HG03039 (cell line): ENCODE data around the gene RABGGTA.

Source experiments
- ATAC-seq: cut with Tn5 transposase; IDR thresholded peaks from one replicate; pipeline ENCODE4 v1.9.1; 2021; ENCODE audit warnings: mild to moderate bottlenecking, moderate library complexity; ENCODE audit not compliant: unreplicated experiment

The RABGGTA gene

DNA sequence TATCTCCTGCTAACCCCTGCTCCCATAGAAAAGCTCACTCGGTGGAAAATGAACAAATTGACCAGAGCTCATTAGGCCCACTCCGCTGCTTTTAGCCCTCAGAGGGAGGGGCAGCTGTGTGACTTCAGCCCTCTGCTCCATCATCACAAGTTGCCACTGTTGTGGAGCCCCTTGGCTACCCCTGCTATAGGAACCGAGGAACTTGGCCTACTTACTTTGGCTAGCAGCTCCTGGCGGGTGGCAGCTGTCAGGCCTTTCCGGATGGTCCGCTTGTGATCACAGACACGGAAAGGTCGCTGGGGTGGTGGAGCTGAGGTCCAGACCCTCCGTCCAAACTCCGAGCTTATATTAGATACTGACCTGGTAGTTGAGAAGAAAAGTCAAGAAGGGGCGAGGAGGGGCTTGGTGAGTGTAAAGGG, 35.8 kb upstream of the RABGGTA start:
- no peak for ATAC-seq

DNA sequence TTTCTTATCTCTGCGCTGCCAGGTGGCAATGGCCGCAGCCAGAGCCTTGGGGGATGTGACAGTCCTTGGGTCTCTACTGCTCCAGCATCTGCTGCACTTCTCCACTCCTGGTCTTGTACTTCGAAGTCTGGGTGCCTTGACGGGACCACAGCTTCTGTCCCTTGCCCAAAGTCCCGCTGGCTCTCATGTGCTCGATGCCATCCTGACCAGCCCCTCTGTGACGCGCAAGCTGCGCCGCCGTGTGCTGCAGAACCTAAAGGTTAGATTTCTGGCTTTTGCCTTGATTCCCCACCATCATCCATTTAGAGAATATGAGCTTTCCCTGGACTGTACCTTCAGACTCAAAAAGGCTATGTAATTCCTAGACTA, 32.6 kb upstream of the RABGGTA start:
- no peak for ATAC-seq

DNA sequence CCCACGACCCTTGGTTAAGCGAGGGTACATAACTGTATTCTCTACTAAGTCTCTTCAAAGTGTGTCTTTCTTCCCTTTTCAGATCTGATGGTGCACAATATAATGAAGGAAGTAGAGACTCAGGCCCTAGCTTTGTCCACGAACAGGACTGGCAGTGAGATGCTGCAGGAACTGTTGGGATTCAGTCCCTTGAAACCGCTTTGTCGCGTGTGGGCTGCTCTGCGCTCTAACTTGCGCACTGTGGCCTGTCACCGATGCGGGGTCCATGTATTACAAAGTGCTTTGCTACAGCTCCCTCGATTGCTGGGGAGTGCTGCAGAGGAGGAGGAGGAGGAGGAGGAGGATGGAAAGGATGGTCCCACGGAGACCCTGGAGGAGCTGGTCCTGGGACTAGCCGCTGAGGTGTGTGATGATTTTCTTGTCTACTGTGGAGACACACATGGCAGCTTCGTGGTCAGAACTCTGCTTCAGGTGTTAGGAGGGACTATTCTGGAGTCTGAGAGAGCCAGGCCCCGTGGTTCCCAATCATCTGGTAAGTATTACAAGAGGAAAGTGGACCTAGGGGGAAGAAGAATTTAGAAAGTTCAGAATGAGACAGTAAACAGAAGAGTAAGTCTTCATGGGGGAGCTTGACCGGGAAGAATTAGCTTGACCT, 29.1 kb upstream of the RABGGTA start:
- ATAC-seq = no peak

DNA sequence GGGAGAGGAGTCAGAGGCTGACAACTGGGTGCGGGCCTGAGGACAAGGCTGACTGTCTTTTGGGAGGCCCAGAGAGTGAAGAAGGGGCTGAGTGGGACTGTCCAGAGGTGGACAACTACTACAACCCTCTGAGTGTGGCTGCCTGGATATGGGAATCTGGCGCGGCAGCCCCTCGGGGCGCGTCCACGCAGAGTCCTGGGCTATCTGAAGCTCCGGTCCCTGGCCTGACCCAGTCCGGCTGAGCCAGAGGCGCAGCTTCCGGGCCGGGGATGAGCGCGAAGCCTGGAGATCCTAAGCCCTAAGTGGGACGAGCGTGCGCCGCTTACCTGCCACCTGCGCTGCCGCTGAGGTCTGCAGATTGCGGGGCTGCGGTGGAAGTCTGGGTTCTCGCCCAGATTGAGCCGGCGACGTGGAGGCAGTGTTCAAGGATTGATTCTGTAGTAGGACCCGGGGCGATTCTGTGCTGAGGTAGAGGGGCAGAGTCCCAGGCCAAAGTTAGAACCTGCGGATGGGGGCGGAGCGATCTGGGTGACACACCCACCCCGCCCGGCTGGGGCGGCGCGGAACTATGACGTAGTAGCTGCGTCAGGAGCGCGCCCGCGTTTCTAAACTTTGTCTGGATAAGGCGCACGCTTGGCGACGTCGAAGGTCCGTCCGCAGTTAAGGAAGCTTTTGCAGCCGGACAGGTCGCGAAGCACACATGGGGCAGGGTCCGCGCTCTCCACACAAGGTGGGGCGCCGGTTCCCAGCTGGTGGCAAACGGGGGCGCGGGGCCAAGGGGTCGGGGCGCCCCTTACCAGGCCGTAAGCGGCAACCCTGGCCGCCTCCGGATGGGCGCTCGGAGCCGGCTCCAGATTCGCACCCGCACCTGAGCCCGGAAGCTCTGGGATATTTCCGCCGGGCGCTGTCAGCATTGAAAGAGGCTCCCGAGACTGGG, 28.1 kb upstream of the RABGGTA start, which contains the start of the genes DHRS1 and NOP9:
Gene DHRS1, minus strand, starts transcription at position 526 of the 937 bp plus-strand sequence. CDS start 674 bp downstream, outside the sequence.
Gene NOP9, plus strand, starts transcription at position 596 of the 937 bp plus-strand sequence. Its CDS starts 105 bp downstream, at position 701.
- peak; percentile 59 for ATAC-seq

DNA sequence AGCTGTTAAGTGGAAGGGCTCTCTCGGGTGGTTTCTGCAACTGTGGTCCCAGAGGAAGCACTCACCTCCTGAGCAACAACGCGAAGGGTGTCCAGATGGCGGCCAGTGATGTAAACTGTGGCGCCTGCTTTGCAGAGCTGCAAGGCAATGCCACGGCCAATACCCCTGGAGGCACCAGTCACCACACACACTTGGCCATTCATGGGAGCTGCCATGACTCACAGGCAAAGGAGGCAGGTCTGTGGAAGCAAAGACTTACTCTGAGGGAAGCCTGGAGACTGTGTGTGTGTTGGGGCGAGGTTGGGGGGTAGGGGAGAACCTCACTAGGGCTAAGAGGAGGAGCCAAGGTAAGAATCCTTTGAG, 27.5 kb upstream of the RABGGTA start:
- no peak for ATAC-seq

DNA sequence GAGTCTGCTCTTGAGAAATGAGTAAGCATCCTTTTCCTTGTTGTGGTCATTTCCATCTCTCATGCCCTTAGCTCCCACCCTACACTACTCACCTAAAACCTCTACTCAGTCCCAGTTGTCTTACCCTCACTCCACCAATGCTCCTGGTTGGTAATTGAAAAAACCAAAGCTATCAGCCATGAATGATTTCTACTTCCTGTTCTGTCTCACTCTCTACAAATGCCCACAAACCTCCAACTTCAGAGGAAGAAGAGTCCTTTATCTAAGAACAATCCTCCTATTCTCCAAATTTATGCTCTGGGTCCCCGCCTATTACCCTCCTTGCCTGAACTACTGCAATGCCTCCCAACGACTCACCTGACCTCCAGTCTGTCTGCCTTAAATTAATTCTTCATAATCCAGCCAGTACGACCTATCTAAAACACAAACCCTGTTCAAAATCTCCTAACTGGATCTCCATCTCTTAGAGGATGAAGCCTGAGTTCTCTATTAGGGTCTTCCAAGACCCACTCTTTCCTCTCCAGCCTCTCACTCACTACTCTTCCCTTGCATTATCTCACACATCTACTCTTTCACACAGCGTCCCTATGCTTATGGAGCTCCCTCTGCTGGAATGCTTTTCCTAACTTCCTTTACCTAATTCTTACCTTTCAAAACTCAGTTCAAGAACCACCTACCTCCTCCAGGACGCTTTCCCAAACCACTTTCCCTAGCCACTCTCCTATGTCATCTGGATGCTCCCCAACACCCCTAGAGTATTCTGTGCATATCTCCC, 26.0 kb upstream of the RABGGTA start:
- ATAC-seq = no peak

DNA sequence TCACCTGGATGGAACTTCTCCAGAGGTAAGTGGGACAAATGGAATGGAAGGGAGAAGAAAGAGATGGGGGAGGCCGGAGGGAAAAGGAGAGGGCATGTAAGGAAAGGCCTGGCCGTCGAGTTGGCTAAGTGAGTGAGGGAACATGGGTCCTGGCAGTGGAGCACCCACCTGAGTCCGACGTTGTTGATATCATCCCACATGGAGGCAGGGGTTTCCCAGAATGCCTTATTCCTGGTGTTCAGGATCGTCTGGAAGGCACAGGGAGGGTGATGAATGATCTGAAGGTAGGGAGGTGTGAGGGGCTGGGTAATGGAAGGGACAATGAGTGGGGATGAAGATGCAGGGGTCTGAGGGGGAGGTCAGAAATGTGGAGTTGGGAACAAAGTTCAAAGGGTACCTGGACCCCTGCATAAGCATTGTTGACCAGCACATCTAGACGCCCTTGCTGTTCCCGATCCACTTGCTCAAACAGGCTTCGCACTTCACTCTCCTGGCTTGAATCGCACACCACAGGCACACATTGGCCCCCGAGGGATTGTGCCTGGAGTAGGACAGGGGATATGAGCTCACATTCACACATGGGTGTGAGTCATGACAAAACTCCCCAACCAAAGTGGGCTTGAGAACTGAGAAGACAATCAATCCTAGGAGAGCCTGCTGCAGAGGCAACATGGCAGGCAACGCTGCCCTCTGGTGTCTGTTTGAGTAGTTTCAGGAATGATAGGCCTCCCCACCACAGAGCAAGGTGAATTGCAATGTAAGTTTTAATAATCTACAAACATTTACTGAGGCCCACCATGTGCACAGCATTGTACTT, 25.2 kb upstream of the RABGGTA start:
- no peak for ATAC-seq

DNA sequence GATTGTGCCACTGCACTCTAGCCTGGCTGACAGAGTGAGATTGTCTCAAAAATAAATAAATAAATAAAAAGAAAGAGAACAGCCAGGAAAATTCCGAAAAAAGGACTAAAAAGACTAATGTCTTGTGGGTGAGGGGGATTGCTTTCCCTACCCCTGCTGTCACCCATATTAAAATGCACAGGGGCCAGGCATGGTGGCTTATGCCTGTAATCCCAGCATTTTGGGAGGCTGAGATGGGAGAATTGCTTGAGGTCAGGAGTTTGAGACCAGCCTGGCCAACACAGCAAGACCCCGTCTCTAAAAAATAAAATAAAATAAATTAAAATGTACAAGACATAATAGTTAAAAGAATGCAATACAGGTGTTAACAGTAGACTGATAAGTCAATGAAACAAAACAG, 22.1 kb upstream of the RABGGTA start:
- no peak for ATAC-seq

DNA sequence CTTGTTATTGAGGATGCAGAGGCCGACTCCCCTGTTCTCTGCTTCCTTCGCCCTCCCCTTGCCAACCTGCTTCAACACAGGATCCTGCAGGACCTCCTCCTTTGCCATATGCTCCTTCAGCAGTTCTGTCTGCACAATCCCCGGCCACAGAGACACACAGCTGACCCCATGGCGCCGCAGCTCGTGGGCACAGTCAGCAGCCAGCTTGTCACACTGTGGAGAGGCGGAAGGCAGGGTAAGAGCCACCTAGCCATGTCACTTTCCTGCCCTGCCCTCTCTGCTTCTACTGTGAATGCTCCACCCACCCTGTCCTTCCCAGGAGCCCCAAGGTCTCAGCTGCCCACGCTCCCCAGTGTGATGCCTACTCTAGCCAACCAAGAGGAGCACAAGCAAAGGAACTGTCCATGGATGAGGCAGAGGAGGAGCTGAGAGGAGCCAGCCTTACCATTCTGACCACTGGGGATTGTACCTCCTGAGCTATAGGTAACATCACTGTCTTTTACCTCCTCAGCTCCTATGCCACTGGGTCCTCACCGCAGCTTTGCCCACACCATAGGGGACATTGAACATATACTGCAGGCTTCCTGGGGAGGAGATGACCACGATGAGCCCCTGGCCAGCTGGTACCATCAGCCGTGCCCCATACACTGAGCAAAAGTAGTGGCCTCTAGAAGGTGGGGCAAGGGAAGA, 20.9 kb upstream of the RABGGTA start:
- ATAC-seq = no peak

DNA sequence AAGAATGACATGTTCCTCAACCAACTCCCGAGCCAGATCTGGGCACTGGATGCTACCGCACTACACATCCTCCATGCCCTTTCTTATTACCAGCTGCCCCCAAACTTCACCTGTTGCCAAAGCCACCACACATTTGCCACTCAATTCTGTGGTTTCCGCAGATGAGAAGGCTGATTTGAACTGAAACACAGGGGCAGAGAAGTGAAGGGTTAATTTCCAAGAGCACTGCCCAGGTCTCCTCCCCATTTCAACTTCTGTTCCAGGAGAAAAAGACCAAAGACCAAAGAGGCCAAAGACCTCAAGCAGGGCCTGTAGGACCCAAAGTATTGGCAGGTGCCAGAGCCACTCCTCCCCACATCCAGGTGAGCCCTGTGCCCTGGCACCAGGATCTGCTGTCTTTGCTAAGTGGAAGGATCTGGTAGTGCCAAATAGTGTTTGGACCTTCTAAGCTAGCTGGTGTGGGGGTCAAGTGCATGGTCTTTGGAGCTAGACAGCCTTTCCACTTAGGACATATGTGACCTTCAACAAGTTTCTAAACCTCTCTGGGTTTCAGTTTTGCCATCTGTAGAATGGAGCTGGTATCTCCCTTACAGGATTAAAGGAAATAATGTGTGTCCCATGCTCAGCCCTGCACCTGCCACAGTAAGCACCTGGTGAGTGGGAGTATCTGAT, 20.2 kb upstream of the RABGGTA start:
- ATAC-seq = no peak

DNA sequence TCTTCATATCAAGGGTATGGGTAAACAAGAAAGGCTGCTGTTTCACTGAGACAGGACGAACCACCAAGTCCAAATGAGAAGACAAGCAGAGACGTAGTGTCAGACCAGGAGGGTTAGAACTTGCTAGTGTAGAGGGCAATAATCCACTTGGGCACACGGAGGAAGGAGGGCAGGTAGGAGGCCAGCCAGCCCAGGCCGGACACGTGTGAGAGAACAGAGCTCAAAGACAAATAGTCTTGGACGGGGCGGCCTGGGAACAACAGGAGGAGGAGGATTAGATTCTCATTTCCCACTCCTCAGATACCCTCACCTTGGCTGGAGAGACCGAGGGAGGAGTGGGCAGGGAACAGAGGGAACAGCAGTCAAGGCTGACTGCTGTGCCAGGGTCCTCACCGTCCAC, 19.3 kb upstream of the RABGGTA start:
- no peak for ATAC-seq

DNA sequence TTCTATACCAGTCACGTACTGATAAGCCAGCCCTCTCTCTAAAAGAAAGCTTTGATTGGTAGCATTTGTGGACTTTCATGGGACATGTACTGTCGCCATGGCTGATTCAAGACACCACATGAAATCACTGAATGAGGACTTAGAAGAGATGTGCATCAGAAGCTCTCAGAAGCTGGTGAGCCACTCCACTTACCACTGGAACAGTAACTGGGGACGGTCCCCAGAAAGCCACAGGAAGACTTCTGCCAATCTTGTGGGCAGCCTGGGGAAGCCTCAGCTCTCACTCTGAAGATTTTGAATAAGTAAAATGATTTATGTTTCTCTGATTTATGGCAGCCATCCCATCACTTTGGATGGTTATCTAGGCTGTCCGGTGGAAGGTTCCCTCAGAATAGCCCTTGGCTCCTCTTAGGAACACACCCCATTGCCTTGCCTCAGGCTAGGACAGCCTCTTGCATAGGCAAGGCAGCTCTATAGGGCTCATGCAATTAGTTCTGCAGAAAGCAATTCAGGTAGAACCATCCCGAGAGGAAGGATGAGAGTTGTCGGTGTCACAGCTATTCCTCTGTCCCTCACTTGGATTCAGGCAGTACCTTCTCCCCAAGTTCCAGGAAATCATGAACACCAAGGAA, 18.4 kb upstream of the RABGGTA start:
- ATAC-seq = no peak

DNA sequence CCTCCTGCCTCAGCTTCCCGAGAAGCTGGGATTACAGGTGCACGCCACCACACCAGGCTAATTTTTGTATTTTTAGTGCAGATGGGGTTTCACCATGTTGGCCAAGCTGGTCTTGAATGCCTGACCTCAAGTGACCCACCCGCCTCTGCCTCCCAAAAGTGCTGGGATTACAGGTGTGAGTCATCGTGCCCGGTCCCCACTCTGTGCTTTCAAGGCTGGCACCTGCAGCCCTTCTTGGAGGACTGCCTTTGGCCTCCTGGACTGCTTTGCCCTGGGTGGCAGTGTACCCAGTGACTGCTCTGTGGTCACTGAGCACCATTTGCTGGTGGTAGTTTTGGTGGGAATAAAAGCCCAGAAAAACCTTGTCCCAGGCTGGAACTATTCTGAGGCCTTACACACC, 15.6 kb upstream of the RABGGTA start:
- ATAC-seq = no peak

DNA sequence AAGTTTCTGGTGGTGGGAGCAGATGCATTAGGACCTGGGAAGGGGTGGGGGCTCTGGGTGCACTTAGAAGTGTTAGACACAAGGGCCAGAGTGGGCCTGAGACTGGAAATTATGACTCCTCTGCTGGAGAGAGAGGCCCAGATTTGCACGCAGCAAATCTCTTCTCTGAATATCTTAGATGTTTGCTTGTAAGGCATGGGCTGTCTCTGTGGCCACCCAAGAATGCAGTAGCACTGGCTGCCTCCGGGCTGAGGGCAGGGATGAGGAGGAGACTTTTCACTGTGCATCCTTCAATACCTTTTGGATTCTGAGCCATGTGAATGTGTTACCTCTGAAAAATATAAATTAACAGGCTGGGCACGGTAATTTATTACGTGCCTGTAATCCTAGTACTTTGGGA, 14.0 kb upstream of the RABGGTA start:
- ATAC-seq = no peak

DNA sequence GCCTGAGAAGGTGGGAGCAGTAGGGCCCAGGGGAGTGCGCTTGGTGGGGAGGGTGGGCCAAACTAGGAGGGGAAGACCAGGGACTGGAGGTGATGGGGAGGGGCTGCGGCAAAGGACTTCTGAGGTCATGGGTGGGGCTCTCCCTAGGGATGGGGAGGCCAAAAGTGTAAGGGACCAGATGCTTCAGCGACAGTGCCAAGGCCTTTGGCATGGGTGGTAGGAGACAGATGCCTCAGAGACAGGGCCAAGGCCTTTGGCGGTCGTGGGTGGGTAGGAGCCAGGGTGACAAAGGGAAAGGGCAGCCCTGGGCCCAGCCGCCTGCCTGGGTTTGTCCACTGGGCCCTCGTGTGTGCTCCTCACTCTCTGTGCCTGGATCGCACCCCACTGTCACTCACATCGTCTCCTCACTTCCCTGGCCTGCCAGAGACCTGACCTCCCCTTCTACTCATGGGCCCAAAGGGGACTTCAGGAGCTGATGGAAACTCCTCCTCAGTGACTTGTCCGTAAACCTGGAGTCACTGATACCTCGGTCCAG, 13.2 kb upstream of the RABGGTA start:
- ATAC-seq = no peak

DNA sequence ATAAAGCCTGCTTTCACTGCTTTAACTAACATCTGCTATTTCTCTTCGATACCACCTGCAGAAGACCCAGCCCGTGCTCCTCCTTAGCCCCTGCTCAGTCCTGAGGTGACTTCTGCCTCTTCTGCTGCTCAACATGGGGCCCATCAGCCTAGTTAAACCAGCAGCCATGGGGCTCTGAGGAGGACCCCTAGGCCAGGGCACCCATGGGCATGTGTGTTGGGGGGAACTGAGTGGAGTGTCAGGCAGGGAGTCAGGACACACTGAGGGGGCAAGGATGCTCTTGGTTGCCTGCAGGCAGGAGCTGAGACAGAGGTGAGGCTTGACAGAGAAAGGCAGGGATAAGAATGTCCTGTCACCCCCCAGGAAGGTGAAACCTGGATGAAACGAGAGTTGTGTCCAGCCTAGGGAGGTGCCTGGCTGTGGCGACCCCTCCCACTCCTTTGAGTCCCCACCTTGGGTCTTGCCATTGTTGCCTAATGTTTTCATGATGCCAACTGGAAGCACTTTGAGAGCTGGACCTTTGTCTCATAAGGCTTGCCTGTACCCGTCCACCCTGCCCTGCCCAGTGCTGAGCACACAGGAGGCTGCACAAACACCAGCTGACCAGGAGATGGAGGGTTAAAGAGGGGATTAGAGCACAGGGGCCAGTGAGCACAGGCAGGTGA, 12.5 kb upstream of the RABGGTA start:
- no peak for ATAC-seq

DNA sequence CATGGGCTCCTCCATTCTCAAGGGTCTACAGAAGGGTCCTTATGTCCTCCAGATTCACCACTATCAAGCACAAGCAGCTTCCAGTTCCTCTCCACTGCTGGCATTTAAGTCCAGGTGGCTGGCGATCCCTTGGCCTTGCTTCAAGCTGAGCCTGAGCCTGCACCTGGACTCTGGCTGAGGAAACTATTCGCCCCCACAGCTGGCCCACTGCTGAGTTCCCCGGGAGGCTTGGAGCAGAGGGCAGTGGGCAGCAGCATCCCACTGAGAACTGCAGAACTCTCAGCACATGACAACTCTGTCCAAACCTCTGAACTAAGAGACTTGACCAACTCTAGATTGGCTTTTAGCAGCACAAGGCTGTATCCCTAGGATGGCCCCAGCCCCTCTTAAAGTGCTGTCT, 11.3 kb upstream of the RABGGTA start:
- ATAC-seq = no peak

DNA sequence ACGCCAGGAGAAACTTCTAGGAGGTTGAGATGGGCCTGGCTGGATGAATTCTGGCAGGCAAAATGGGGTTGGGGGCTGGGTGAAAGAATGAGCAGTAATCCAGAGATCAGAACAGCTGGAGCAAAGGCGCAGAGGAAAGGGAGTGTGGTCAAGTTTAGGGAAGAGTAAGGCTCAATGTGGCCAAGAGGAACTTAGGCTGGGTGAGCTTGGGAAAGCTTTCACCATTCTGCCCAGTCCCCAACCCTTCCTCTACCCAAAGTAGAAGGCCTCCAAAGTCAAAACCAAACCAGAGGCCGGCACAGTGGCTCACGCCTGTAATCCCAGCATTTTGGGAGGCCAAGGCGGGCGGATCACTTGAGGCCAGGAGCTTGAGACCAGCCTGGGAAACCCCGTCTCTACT, 10.2 kb upstream of the RABGGTA start:
- ATAC-seq = no peak
